ENCODE measurements around the gene LRRC40.
A peak's percentile ranks its signal among the peaks of the same experiment; 100 is the strongest.
"Not testable (repeated sequence)": the region's sequence is repeated elsewhere in the genome, so short reads cannot be mapped to it uniquely, and the experiment has no call there.

The LRRC40 gene

DNA sequence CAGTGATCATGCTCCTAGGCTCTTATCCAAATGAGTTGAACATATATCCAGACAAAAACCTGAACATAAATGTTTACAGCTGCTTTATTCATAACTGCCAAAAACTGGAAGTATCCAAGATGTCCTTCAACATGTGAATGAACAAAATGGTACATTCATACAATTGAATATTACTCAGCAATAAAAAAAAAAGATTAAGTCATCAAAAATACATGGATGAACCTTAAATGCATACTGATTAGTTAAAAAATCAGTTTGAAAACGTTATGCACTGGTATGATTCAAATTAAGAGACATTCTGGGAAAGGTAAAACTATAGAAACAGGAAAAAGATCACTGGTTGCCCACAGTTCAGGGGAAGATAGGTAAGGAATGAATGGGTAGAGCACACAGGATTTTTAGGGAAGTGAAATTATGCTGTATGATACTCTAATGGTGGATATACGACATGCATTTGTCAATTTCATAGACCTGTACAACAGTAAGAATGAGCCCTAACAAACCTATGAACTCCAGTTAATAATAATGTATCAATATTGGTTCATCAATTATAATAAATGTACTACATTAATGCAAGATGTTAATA is 3.1 kb downstream of the LRRC40 start:
- no peak for DNase-seq (ENCODE audit: low spot score)

- no peak for DNase-seq (ENCODE audit: low spot score)
Observed at GRCh38 chr1:70200065-70200464, 5.3 kb downstream of the LRRC40 start.

- no peak for DNase-seq (ENCODE audit: low spot score)
Observed at GRCh38 chr1:70196333-70196732, 9.0 kb downstream of the LRRC40 start.

DNA sequence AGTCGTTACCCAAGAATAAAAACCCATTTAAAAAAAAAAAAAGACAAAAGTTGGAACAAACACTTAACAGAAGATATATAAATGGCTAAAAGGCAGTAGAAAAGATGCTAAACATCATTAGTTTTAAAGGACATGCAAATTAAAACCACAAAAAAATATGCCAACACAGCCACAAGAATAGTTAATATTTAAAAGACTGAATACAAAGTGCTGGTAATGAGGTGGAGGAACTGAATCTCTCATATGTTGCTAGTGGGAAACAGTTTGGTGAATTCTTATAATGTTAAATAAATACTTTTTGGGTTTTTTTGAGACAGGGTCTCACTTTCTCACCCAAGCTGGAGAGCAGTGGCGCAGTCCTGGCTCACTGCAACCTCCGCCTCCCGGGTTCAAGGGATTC is 10.0 kb downstream of the LRRC40 start:
- DNase-seq (ENCODE audit: low spot score), result no peak

DNA sequence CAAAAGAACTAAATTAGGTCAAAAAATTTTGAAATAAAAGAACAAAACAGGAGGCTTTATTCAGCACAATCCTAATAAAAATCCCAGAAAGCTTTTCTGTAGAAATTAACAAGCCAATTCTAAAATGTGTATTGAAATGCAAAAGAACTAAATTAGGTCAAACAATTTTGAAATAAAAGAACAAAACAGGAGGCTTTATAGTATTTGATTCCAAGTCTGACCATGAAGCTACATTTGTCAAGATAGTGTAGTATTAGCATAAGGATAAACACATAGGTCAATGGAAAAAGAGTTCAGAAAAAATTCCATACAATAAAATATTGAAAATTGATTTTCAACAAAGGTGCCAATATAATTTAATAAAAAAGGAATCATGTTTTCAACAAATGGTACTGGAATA is 10.8 kb downstream of the LRRC40 start:
- no peak for DNase-seq (ENCODE audit: low spot score)

DNA sequence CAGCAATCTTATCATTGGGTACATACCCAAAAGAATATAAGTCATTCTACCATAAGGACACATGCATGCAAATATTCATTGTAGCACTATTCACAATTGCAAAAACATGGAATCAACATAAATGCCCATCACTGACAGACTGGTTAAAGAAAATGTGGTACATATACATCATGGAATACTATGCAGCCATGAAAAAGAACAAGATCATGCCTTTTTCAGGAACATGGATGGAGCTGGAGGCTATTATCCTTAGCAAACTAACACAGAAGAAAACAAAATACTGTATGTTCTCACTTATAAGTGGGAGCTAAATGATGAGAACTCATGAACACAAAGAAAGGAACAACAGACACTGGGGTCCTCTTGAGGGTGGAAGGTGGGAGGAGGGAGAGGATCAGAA is 12.9 kb downstream of the LRRC40 start:
- DNase-seq (ENCODE audit: low spot score), result not testable (repeated sequence)

DNA sequence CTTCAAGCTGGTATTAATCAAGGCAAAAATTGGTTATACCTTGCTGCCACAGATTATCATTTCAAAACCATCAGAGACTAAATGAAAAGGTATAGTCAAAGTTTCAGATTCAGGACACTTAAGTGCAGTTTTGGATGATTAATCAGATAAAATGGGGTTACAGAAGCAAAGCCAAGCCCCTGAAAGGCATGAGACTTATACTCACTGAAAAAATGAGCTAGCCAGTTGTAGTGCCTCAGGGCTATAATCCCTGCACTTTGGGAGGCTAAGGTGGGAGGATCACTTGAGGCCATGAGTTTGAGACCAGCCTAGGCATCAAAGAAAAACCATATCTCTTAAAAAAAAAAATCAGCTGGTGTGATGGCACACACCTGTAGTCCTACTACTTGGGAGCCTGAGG is 15.2 kb downstream of the LRRC40 start:
- no peak for DNase-seq (ENCODE audit: low spot score)

DNA sequence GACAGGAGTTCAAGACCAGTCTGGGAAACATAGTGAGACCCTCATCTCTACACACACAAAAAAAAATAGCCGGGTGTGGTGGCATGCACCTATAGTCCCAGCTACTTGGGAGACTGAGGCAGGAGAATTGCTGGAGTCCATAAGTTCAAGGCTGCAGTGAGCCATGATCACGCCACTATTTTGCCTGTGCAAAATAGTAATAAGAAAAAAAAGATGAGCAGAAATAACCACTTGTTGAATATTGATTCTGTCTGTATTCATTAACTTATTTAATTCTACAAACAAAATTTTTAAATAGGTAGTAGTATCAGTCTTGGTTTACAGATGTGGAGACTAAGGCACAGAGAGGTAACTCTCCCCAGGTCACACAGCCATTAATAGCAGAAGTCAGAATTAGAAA is 16.9 kb downstream of the LRRC40 start:
- no peak for DNase-seq (ENCODE audit: low spot score)

GRCh38 chr1:70185181-70185580 is 20.2 kb downstream of the LRRC40 start:
- not testable (repeated sequence) for DNase-seq (ENCODE audit: low spot score)

DNA sequence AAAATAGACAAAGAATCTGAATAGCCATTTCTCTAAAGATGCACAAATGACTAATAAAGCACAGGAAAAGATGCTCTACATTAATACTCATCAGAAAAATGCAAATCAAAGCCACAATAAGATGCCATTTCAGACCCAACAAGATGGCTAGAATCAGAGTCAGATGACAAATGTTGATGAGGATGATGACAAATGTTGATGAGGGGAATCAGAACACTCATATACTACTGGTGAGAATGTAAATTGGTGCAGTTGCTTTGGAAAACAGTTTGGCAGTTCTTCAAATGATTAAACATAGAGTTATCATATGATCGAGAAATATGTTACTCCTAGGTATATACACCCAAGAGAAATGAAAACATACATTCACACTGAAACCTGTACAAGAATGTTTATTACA is 33.9 kb downstream of the LRRC40 start:
- DNase-seq (ENCODE audit: low spot score), result no peak

DNA sequence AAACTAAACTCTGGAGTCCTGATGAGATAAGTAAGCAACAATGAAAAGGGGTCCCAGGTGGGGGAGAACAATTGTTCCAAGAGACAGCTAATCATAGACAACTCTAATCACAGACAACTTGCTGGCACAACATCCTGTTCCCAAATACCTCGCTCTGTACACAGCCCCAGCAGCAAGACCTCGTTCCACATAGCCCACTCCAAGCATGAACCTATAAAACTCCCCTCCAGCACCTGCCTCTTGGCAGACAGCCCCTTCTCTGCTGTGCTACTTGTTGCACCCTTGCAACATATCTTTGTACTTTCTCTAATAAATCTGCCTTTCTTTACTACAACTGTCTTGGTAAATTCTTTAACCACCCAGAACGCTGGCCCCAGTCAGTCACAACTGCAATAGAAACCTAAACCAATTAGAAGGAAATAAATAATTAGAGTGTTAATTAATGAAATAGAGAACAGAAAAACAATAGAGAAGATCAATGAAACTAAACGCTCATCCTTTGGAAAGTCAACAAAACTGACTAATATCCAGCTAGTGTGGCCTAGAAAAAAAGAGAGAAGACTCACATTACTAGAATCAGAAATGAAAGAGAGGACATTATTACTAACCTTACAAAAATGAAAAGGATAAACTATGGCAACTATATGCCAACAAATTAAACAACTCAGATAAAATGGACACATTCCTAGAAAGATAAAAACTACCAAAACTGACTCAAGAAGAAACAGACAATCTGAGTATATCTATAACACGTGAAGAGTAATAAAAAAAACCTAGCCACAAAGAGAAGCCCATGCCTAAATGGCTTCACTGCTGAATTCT is 36.1 kb downstream of the LRRC40 start:
- no peak for DNase-seq (ENCODE audit: low spot score)

GRCh38 chr1:70168283-70168682 is 37.1 kb downstream of the LRRC40 start:
- no peak for DNase-seq (ENCODE audit: low spot score)

DNA sequence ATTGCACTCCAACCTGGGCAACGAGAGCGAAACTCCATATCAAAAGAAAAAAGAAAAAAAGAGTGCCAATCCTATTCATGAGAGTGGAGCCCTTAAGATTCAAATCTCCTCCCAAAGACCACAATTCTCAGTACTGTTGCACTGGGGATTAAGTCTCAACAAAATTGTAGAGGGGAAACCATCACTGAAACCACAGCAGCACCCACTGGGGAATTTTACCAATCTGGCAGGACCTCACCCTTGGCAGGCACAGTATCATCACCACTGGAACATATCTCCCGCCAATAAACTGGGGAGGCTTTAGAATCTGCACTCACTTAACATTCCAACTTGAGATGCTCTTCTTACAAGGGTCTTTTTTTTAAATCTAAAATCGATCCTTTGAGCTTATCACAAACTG is 41.0 kb downstream of the LRRC40 start:
- no peak for DNase-seq (ENCODE audit: low spot score)

GRCh38 chr1:70156529-70157120 is 48.8 kb downstream of the LRRC40 start:
- DNase-seq (ENCODE audit: low spot score), result no peak

GRCh38 chr1:70153739-70154138 is 51.6 kb downstream of the LRRC40 start:
- DNase-seq (ENCODE audit: low spot score), result no peak

- DNase-seq (ENCODE audit: low spot score), result no peak
Observed at GRCh38 chr1:70150444-70150843, 54.9 kb downstream of the LRRC40 start.

DNA sequence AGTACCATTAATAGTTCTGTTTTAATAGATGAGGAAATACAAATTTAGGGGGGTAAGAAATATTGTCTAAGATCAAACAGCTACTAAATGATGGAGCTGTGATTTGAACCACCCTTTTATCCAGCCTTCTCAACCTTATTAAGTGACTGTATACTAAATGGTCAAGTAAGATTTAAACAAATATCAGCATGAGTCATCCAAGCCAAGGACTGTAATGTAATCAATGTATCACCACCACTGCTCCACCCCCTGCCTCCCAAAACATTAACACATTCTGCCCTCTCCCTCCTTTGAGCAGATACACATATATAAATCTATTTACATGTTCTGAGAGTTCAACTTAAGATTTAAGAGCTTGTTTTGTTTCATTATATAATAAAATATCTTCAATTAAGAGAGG is 58.9 kb downstream of the LRRC40 start:
- no peak for DNase-seq (ENCODE audit: low spot score)

DNA sequence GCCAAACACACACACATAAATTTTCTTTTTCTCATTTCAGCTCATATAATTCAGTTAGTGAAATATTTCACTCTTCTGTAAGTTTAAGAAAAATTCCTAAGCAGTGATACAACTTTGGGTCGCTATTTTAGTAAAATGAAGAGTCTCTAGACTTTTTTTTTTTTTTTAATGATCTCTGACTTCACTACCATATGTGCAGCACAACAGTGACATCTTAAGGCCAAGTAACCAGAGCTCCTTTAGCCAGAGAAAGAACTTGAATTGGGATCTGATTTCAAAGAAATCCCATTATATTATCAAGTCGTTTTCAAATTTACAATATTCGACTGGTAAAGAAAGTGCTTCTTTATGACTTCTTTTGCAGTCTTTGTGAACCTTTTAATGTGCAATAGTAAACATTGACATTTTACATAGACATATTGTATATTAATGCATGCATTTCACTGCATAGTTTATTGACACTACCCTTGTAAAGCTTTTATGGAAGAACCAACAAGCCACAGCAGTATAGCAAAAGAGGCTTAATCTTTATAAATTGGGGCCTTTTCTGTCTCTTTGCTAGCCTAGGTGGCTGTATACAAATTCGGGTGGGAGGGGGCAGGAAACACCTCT is 62.2 kb downstream of the LRRC40 start:
- DNase-seq (ENCODE audit: low spot score), result no peak

GRCh38 chr1:70142075-70142474 is 63.3 kb downstream of the LRRC40 start:
- DNase-seq (ENCODE audit: low spot score), result peak; percentile 52

GRCh38 chr1:70140894-70141293 is 64.5 kb downstream of the LRRC40 start:
- DNase-seq (ENCODE audit: low spot score), result no peak

DNA sequence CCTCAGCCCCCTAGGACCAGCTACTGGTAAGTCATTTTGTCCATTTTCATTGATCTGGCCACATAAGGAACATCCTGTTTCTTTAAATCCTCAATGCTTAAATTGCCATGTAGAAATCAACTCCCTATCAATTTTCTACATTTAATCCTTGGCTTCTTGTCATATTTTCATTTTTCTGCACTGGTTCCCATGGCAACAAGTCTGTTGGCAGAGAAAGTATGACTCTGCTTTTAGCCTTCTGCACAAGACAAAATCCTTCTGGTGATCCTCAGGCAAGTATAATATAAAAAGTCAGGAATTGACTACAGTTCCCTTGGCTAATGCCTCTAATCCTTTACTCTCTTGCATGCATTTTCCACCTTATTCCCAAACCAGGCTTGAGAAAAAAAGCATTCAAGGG is 65.0 kb downstream of the LRRC40 start:
- DNase-seq (ENCODE audit: low spot score), result no peak

DNA sequence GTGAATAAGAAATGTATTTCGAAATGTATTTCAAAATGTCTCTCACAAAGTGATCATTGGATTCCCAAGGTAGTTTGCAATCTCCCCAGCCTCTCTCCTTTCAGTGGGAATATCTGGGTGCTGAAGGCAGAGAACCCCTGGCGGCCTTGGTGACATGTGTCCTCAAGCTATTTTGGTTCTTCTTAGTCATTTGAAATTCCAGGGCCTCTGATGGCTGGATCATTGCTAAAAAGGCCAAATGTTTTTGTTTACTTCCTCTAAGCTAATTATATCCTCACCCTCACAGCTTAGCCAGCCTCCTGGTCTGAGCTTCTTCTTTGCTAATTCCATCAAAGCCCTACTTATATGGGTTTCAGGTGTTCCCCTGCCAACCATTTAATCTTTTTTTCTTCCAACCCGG is 71.2 kb downstream of the LRRC40 start:
- no peak for DNase-seq (ENCODE audit: low spot score)

GRCh38 chr1:70117046-70117445 is 88.3 kb downstream of the LRRC40 start:
- DNase-seq (ENCODE audit: low spot score), result no peak
